Sigmoid colon (tissue), 7 donors: Measurements from ENCODE around the gene CCP110. TPM values are rescaled to one million over a fixed set of nuclear protein-coding genes. Genes with fewer than 3 reads are reported as not detected.

ENCODE experiments used
- DNase-seq: peaks from one replicate; pipeline ENCODE4 v3.0.0-alpha.2; 2019
- H3K27ac ChIP-seq, 4 donors: fragments of 200-600 bp; sonication (generic); one replicate each; pipeline ENCODE4 v1.5.1; 2016 to 2019; ENCODE audit warnings: mild to moderate bottlenecking in 1 of 4
- H3K27me3 ChIP-seq, 3 donors: fragments of 200-600 bp; sonication (generic); one replicate each; pipeline ENCODE4 v1.5.1; 2019; ENCODE audit warnings: mild to moderate bottlenecking in 1 of 3
- H3K36me3 ChIP-seq, 4 donors: fragments of 200-600 bp; sonication (generic); one replicate each; pipeline ENCODE4 v1.5.1; 2016 to 2019
- H3K4me1 ChIP-seq, 4 donors: fragments of 200-600 bp; sonication (generic); one replicate each; pipeline ENCODE4 v1.5.1; 2017 to 2019
- H3K4me3 ChIP-seq, 4 donors: fragments of 200-600 bp; sonication (generic); one replicate each; pipeline ENCODE4 v1.5.1; 2017 to 2019; ENCODE audit warnings: mild to moderate bottlenecking in 2 of 4, moderate library complexity in 1 of 4
- H3K9me3 ChIP-seq, 4 donors: fragments of 200-600 bp in 3 of 4; sonication (generic) in 3 of 4; one replicate each; pipeline versions ENCODE4 v1.5.1 to v1.6.1; 2013 to 2019
- CTCF ChIP-seq, 4 experiments: fragments of 450-650 bp in 3 of 4; fragments of 200-600 bp in 1 of 4; IDR thresholded peaks; one replicate each; pipeline ENCODE4 v1.5.1; 2016 to 2019; ENCODE audit warnings: antibody characterized with exemption in 4 of 4, mild to moderate bottlenecking in 3 of 4, moderate library complexity in 2 of 4
- EP300 ChIP-seq, 4 donors: sonication (generic); formaldehyde crosslinking; IDR thresholded peaks; one replicate each; pipeline ENCODE4 v1.6.1; 2017; ENCODE audit warnings: antibody characterized with exemption in 4 of 4
- POLR2A ChIP-seq, 2 donors: fragments of 450-650 bp; IDR thresholded peaks; one replicate each; pipeline ENCODE4 v1.6.1; 2016; ENCODE audit warnings: antibody characterized with exemption in 2 of 2, mild to moderate bottlenecking in 2 of 2, moderate library complexity in 2 of 2
- POLR2AphosphoS5 ChIP-seq, 4 donors: sonication (generic); formaldehyde crosslinking; IDR thresholded peaks; one replicate each; pipeline ENCODE4 v1.6.1; 2017; ENCODE audit warnings: antibody characterized with exemption in 4 of 4
- WGBS, 2 donors: extraction: QIAGEN DNeasy Blood & Tissue Kit; methylation state at CpG; one replicate each; pipeline ENCODE4 v1.1.7; 2013; 5-methylcytosine and 5-hydroxymethylcytosine counted together
- intact Hi-C: fragments of 100-400 bp; cut with DNase I; formaldehyde crosslinking; loops from one replicate; pipeline ENCODE4 v1.15.1; 2023
- polyA plus RNA-seq, 3 donors: library from polyadenylated mRNA; stranded (reverse); fragments of 200-250 nt; gene quantifications; one replicate each; pipeline ENCODE4 v1.2.3, GENCODE V29; 2013
- total RNA-seq, 4 donors: library from RNA; depleted of rRNA; stranded (reverse); fragments of >200 nt; gene quantifications; one replicate each; pipeline ENCODE4 v1.1.0, GENCODE V29; 2016
- donor health status: healthy with polysubstance abuse.
- donor health status: Bipolar disorder and iron deficiency.
- donor health status: healthy.

Gene CCP110
- 10 to 100 TPM; 13.3 to 20.7 (median 19.4) TPM for total RNA-seq
- 1 to 10 TPM; 2.4 to 6.9 (median 3.5) TPM for polyA plus RNA-seq

- no peaks in the 10 kb centered on the region for H3K27me3 ChIP-seq
- H3K4me3 ChIP-seq, result peak within 1 kb of the TSS; percentile 80 to 98 (median 90)
- H3K27ac ChIP-seq, result peak within 1 kb of the TSS; percentile 71 to 98 (median 95)
- H3K36me3 ChIP-seq, result peaks cover 0 to 11% (median 0%) of the 10 kb centered on the region in 4 donors
- peaks cover 0 to 50% (median 35%) of the 10 kb centered on the region in 4 donors for H3K4me1 ChIP-seq
- DNase-seq, result peak; percentile 98
- intact Hi-C loops, result loop anchor here (2.0 to 10.0 kb wide), 5 partner anchors 31 to 721 kb away; partner anchors contain the start of genes ARL6IP1, COQ7, IQCK and KNOP1
- TF ChIP-seq POLR2AphosphoS5 (IDR thresholded peaks at IDR 0.05) (peak; percentile 54 to 82 (median 73)), EP300 (IDR thresholded peaks at IDR 0.05) (no peak), CTCF (IDR thresholded peaks at IDR 0.05) (no peak), POLR2A (IDR thresholded peaks at IDR 0.05) (peak; percentile 46 to 61)
- H3K9me3 ChIP-seq, result no peaks in the 10 kb centered on the region
- 1% methylated on average over 51 of the region's 51 CpGs for WGBS, 2 donors
These were observed at the start of gene CCP110 for GRCh38 chr16:19523559-19524355. TSS of gene CCP110 (plus strand) at chr16:19523942. CDS start at chr16:19527882, 3,940 bp downstream.

GRCh38 chr16:19474617-19475016 lies 49.1 kb upstream of the CCP110 start:
- no peak for DNase-seq
- H3K4me3 ChIP-seq, result no peak overlapping the region
- WGBS, 2 donors, result 82 to 93% methylated on average over 5 of the region's 5 CpGs
- TF ChIP-seq CTCF (IDR thresholded peaks at IDR 0.05) (no peak), POLR2A (IDR thresholded peaks at IDR 0.05) (no peak), EP300 (IDR thresholded peaks at IDR 0.05) (no peak), POLR2AphosphoS5 (IDR thresholded peaks at IDR 0.05) (no peak)
- no peaks in the 10 kb centered on the region for H3K4me1 ChIP-seq
- H3K27me3 ChIP-seq, result no peaks in the 10 kb centered on the region
- H3K36me3 ChIP-seq, result no peaks in the 10 kb centered on the region
- no peak overlapping the region for H3K27ac ChIP-seq
- intact Hi-C loops, result no loop called here
- H3K9me3 ChIP-seq, result no peaks in the 10 kb centered on the region

GRCh38 chr16:19478505-19478904 lies 45.2 kb upstream of the CCP110 start:
- Histone ChIP-seq H3K9me3 (no peaks in the 10 kb centered on the region), H3K36me3 (no peaks in the 10 kb centered on the region), H3K4me3 (no peak overlapping the region), H3K27ac (no peak overlapping the region), H3K27me3 (no peaks in the 10 kb centered on the region), H3K4me1 (no peaks in the 10 kb centered on the region)
- WGBS, 2 donors, result 43 to 97% methylated on average over 1 of the region's 1 CpG
- no peak for TF ChIP-seq EP300 (IDR thresholded peaks at IDR 0.05)
- no peak for TF ChIP-seq POLR2AphosphoS5 (IDR thresholded peaks at IDR 0.05)
- no peak for TF ChIP-seq CTCF (IDR thresholded peaks at IDR 0.05)
- TF ChIP-seq POLR2A (IDR thresholded peaks at IDR 0.05), result no peak
- intact Hi-C loops, result no loop called here
- no peak for DNase-seq

- no peaks in the 10 kb centered on the region for H3K4me1 ChIP-seq
- H3K9me3 ChIP-seq, result no peaks in the 10 kb centered on the region
- no peaks in the 10 kb centered on the region for H3K36me3 ChIP-seq
- DNase-seq, result no peak
- no peaks in the 10 kb centered on the region for H3K27me3 ChIP-seq
- 79 to 92% methylated on average over 3 of the region's 3 CpGs for WGBS, 2 donors
- H3K27ac ChIP-seq, result no peak overlapping the region
- intact Hi-C loops, result no loop called here
- TF ChIP-seq POLR2AphosphoS5 (IDR thresholded peaks at IDR 0.05) (no peak), CTCF (IDR thresholded peaks at IDR 0.05) (no peak), EP300 (IDR thresholded peaks at IDR 0.05) (no peak), POLR2A (IDR thresholded peaks at IDR 0.05) (no peak)
- no peak overlapping the region for H3K4me3 ChIP-seq
These were observed 44.4 kb upstream of the CCP110 start for GRCh38 chr16:19479302-19479721.
